HG03066 (cell line): ENCODE results near the gene CARD10.
"Not testable (repeated sequence)": the region's sequence is repeated elsewhere in the genome, so short reads cannot be mapped to it uniquely, and the experiment has no call there.

Source experiments
- ATAC-seq: cut with Tn5 transposase; IDR thresholded peaks from one replicate; pipeline ENCODE4 v1.9.1; 2021; ENCODE audit warnings: low read depth; ENCODE audit not compliant: unreplicated experiment

CARD10 gene

GRCh38 chr22:37470087-37470445 lies 49.1 kb downstream of the CARD10 start:
- no peak for ATAC-seq

DNA sequence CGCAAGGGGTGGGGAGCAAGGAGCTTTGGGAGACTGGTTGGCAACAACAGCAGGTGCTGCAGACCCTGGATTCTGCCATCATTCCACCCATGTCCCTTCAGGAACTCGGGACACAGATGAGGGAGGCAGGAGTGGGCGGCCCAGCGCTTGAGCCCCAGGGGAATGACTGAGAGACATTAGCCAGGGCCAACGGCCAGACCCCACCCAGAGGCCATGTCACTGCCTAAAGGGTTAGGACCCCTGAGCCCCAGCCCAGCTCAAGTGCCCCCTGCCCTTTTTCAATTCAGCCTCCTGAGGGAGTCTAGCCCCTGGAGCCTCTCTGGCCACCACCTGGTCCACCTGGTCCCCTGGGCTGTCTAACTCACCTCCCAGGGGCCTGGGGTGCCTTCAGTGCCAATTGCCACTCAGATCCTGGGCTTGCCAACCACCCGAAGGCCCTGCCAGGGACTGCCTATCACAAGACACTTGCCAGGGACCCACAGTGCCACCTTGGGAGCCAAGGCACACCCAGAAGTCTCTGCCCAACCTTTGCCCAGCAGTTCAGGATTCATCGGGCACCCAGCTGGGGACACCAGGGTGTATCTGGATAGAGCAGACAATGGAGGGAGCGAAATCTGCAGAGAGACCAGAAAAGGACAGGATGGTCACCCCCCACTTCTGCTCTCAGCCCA lies 49.7 kb downstream of the CARD10 start:
- no peak for ATAC-seq

DNA sequence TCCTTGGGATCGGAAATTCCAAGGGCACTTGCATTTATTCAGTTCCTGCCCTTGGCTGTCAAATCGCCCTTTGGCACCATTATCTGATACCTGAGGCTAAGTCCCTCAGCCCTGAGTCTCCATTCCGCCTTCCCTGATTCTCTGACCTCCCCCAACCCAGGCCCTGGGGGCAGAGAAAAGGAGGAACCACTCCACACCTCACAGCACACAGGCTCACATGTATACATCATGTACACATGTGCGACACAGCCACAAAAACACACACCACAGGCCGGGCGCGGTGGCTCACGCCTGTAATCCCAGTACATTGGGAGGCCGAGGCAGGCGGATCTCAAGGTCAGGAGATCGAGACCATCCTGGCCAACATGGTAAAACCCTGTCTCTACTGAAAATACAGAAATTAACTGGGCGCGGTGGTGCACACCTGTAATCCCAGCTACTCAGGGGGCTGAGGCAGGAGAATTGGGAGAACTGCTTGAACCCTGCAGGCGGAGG lies 51.0 kb downstream of the CARD10 start:
- ATAC-seq, result not testable (repeated sequence)

GRCh38 chr22:37467391-37467955 lies 51.7 kb downstream of the CARD10 start:
- no peak for ATAC-seq

DNA sequence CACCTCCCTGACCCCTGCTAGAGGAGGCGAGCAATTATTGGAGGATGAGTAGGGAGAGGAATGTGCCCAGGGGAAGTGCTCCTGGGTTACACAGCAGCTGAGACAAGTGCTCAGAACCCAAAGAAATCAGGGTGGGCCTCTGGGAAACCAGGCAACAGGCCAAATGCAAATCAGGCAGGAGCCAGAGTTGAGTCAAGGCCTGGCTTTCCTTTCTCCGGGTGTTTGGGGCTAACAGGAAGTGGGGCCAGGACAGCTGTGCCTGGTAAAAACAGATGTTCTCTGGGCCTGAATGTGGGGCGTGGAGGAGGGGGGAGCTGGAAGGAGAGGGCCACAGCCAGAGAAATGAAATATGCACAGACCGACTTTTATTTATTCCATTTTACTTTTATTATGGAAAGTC lies 55.0 kb downstream of the CARD10 start:
- no peak for ATAC-seq

- no peak for ATAC-seq
Observed at GRCh38 chr22:37462983-37463382, 56.2 kb downstream of the CARD10 start.

GRCh38 chr22:37462436-37462835 lies 56.8 kb downstream of the CARD10 start:
- no peak for ATAC-seq

DNA sequence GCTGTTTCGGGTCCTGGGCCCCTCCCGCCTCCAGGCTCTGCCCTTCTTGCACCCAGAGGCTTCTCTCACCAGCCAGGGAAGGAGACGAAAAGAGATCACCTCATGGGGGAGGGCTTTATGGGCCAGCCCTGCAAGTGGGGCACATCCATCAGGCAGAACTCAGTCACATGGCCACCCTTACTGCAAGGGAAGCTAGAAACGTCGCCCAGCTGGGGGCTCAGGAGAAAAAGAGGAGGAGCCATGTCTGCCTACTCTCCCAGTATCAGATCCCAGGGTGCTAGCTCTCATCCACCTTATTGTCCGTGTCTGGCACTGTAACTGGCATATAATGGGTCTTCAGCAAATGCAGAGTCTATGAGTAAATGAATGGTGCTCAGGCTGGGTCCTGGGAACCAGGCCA lies 57.3 kb downstream of the CARD10 start:
- ATAC-seq, result no peak

GRCh38 chr22:37460684-37461083 lies 58.5 kb downstream of the CARD10 start:
- no peak for ATAC-seq

DNA sequence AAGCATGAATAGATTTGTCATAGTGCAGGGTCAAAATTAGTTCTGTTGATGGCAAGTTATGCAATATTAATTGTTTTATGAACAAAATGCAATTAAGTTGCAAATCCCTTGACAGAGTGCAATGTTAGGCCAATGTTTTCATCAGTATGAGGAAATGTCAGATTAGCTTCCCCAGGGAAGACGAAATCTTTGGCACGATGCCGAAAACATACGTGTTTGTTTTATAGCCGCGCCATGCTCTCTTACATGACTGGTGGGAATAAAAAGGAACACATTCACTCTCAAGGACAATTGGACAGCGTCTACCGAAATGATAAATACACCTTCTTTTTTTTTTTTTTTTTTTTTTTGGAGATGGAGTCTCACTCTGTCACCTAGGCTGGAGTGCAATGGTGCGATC lies 60.0 kb downstream of the CARD10 start:
- ATAC-seq, result no peak

GRCh38 chr22:37457093-37457893 lies 61.9 kb downstream of the CARD10 start:
- no peak for ATAC-seq

GRCh38 chr22:37456346-37456745 lies 62.9 kb downstream of the CARD10 start:
- ATAC-seq, result no peak

DNA sequence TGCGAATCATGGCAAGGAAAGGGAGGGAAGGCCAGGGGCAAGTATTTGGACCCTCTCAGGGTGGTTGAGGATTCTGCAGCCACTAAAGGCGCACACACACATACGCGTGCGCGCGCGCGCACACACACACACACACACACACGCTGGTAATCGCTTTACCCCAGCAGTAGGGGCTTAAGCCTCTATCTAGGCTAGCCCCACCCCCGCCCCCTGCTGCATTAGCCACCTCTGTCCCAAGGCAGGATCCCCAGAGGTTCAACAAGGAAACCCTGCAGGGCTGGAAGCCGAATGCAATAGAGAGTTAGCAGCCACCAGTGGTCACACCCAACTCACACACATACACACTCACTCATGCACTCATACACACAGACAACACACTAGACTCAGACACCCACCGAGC lies 63.3 kb downstream of the CARD10 start:
- ATAC-seq, result no peak

- no peak for ATAC-seq
Observed at GRCh38 chr22:37454857-37455686, 64.1 kb downstream of the CARD10 start.

DNA sequence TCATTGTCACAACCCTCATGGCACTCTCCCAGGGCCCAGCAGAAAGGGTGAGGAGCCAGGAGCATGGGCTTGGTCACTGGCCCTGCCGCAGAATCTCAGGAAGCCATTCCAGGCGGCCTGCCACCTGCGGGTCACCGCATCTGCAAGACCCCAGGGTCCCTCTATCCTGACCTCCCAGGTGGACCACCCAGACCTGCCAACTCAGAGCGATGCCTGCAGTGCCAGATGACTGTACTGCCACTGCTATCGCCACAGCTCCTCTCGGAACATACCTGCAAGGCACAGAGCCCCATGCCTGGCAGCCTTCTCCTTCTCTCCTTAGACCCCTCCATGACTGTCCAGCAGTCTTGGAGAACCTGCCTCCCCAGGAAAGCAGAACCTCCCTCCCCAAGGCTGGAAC lies 65.5 kb downstream of the CARD10 start:
- no peak for ATAC-seq

- no peak for ATAC-seq
Observed at GRCh38 chr22:37451218-37451617, 68.0 kb downstream of the CARD10 start.

GRCh38 chr22:37449331-37450001 lies 69.7 kb downstream of the CARD10 start:
- no peak for ATAC-seq

DNA sequence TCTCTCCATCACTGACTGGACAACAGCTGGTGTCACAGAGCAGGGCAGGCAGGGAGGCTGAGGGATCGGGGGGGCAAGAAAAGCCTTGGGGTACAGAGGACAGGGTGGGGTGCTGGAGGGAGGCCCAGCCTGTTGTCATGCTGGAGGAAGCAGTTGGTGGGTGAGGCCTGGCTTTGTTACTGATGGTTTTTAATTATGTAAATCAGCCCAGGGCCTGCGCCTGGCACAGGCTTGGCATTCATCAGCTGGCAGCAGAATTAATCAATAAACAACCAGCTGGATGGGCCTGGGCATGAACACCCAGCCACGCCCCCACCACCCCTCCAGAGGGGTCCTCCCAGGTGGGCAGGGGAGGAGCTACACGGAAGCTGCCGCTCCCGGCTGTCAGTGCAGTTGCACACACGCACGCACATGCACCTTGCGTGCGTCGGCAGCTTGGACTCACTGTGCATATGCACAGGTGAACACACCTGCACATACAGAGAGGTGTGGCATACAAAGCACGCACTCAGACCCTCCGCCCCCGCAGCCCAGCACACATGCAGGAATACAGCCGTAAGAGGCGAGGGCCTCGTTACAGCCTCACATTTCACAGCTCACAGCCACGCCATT lies 70.6 kb downstream of the CARD10 start:
- ATAC-seq, result no peak

GRCh38 chr22:37445501-37445900 lies 73.7 kb downstream of the CARD10 start:
- no peak for ATAC-seq

DNA sequence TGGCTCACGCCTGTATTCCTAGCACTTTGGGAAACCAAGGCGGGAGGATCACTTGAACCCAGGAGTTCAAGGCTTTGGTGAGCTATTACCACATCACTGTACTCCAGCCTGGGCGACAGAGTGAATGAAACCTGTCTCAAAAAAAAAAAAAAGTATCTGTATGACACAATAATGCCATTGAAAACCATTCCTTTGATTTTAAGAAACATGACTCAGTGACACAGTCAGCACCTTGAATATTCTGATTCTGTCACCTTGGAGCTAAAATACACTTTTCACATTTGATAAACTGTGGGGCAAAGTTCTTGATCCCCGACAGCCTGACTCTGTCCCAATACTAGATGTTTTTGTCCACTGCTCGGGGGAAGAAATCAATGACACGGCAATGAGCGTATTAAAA lies 75.2 kb downstream of the CARD10 start:
- no peak for ATAC-seq
